HL-60 (cell line): ENCODE results near the gene RILPL1.
"Not testable (repeated sequence)": the region's sequence is repeated elsewhere in the genome, so short reads cannot be mapped to it uniquely, and the experiment has no call there.

Experiments used
- DNase-seq, 2 experiments: peaks; one replicate each; pipeline ENCODE4 v3.0.0-alpha.2; 2010 to 2020; ENCODE audit warnings: low read depth in 1 of 2, low spot score in 1 of 2
- H3K27ac ChIP-seq: fragments of 250-450 bp; sonication (Bioruptor Pico); replicated peaks from 2 replicates; pipeline ENCODE4 v1.5.1; 2020; ENCODE audit warnings: mild to moderate bottlenecking, moderate library complexity
- H3K27me3 ChIP-seq: fragments of 250-450 bp; sonication (Bioruptor Pico); 2 replicates; pipeline ENCODE4 v1.5.1; 2021; ENCODE audit warnings: mild to moderate bottlenecking, moderate library complexity; ENCODE audit not compliant: insufficient read depth, poor library complexity, severe bottlenecking
- H3K4me3 ChIP-seq: replicated peaks from 2 replicates; pipeline ENCODE4 v1.5.1; 2011; ENCODE audit warnings: mild to moderate bottlenecking, control low read depth, low read length; ENCODE audit not compliant: insufficient read depth
- CTCF ChIP-seq: IDR thresholded peaks from one replicate; pipeline ENCODE4 v1.5.1; 2011; ENCODE audit warnings: low read length, control low read depth, inconsistent platforms; ENCODE audit not compliant: insufficient read depth
- GABPA ChIP-seq: IDR thresholded peaks from 2 replicates; pipeline ENCODE4 v1.6.1; 2012; ENCODE audit warnings: low read depth
- POLR2AphosphoS5 ChIP-seq: IDR thresholded peaks from 2 replicates; pipeline ENCODE4 v1.6.1; 2012; ENCODE audit warnings: low read depth
- REST ChIP-seq: IDR thresholded peaks from 2 replicates; pipeline ENCODE4 v1.6.1; 2012; ENCODE audit warnings: low read depth; ENCODE audit not compliant: insufficient replicate concordance
- SPI1 ChIP-seq: IDR thresholded peaks from 2 replicates; pipeline ENCODE4 v1.6.1; 2012; ENCODE audit warnings: low read depth, mild to moderate bottlenecking, borderline replicate concordance

Gene RILPL1

GRCh38 chr12:123457980-123458779 lies 75.3 kb downstream of the RILPL1 start, which contains the start of gene SNRNP35:
Gene SNRNP35, plus strand, starts transcription at chr12:123458139. Its CDS starts 7,402 bp downstream, at chr12:123465541.
- TF ChIP-seq POLR2AphosphoS5 (peak; percentile 83), CTCF (no peak), REST (peak; percentile 76), GABPA (peak; percentile 73), SPI1 (no peak)
- peak within 1 kb of the TSS; percentile 60 for H3K4me3 ChIP-seq
- peak within 1 kb of the TSS; percentile 100 for H3K27ac ChIP-seq
- peak; percentile 77 to 89 for DNase-seq
- H3K27me3 ChIP-seq, result no peaks in the 10 kb centered on the region

GRCh38 chr12:123453165-123453564 lies 80.4 kb downstream of the RILPL1 start:
- Histone ChIP-seq H3K27ac (no peak overlapping the region), H3K4me3 (no peak overlapping the region), H3K27me3 (no peaks in the 10 kb centered on the region)
- DNase-seq, result no peak
- no peak for TF ChIP-seq REST
- no peak for TF ChIP-seq POLR2AphosphoS5
- no peak for TF ChIP-seq SPI1
- TF ChIP-seq GABPA, result no peak
- TF ChIP-seq CTCF, result no peak

GRCh38 chr12:123452276-123452550 lies 81.3 kb downstream of the RILPL1 start:
- H3K27me3 ChIP-seq, DNase-seq, H3K4me3 ChIP-seq, H3K27ac ChIP-seq: not testable (repeated sequence)

- no peak overlapping the region for H3K4me3 ChIP-seq
- DNase-seq, result no peak
- no peak for TF ChIP-seq POLR2AphosphoS5
- no peak for TF ChIP-seq SPI1
- no peak for TF ChIP-seq REST
- no peak for TF ChIP-seq GABPA
- TF ChIP-seq CTCF, result no peak
- H3K27me3 ChIP-seq, result no peaks in the 10 kb centered on the region
- no peak overlapping the region for H3K27ac ChIP-seq
These were observed 82.9 kb downstream of the RILPL1 start for GRCh38 chr12:123450636-123451035.
